K562 (cell line): ENCODE results near the gene EPB41L2. TPM values are rescaled to one million over a fixed set of nuclear protein-coding genes. Genes with fewer than 3 reads are reported as not detected.

Experiments used
- ATAC-seq: fragments of 200-7000 bp; cut with Tn5 transposase; 3 replicates; pipeline ENCODE4 v1.9.1; 2020; ENCODE audit warnings: moderate library complexity
- BruUV-seq: library from RNA; stranded (reverse); fragments of 400-500 nt; replicated peaks from 2 replicates; lab custom pipeline; 2021; lab: Mats Ljungman, UMichigan
- CTCF ChIA-PET: fragments of 300-600 bp; formaldehyde crosslinking; extraction: SDS; loops from one replicate; lab custom pipeline; 2021; ENCODE audit warnings: low intra/inter-chr PET ratio; lab: Yijun Ruan, JAX
- POLR2A ChIA-PET: fragments of 300-600, 350-650 bp; sonication (Branson Sonifier 250); formaldehyde crosslinking; extraction: SDS; loops from one replicate; lab custom pipeline; 2021; ENCODE audit warnings: antibody characterized with exemption, inconsistent platforms; lab: Yijun Ruan, JAX
- DNase-seq, 4 experiments: peaks; one replicate each; pipeline versions ENCODE4 v3.0.0 to v3.0.0-alpha.2; 2011 to 2018; ENCODE audit warnings: low spot score in 3 of 4, mixed read lengths in 3 of 4; ENCODE audit errors: extremely low read depth in 1 of 4
- FAIRE-seq: peaks from 2 replicates; lab custom pipeline; 2011; peaks lifted over from hg19 to GRCh38; lab: Jason Lieb, UNC
- H2AFZ ChIP-seq: 2 replicates; pipeline ENCODE4 v1.6.0; 2011; ENCODE audit warnings: low read depth, low read length, control low read depth, inconsistent platforms
- H3K27ac ChIP-seq: fragments of 200-600 bp; 3 replicates; pipeline ENCODE4 v1.8.0; 2011; ENCODE audit warnings: low read depth, mild to moderate bottlenecking, control low read depth, inconsistent platforms, low read length, moderate library complexity, mixed read lengths; ENCODE audit errors: extremely low read depth
- H3K27me3 ChIP-seq, 2 experiments: fragments of 300-600 bp in 1 of 2; 2 replicates in 1 of 2; 3 replicates in 1 of 2; pipeline versions ENCODE4 v1.6.0 to v1.8.0; 2011; ENCODE audit warnings: inconsistent platforms in 2 of 2, low read length in 2 of 2, mild to moderate bottlenecking in 1 of 2, mixed read lengths in 1 of 2, moderate library complexity in 1 of 2; ENCODE audit not compliant: control insufficient read depth in 2 of 2, insufficient read depth in 2 of 2
- H3K36me3 ChIP-seq: fragments of 300-600 bp; 3 replicates; pipeline ENCODE4 v1.8.0; 2011; ENCODE audit warnings: mild to moderate bottlenecking, low read length, inconsistent platforms; ENCODE audit not compliant: control insufficient read depth, insufficient read depth
- H3K4me1 ChIP-seq, 2 experiments: fragments of 200-600 bp in 1 of 2; replicated peaks in 1 of 2; 2 replicates in 1 of 2; 3 replicates in 1 of 2; pipeline versions ENCODE4 v1.5.1 to v1.8.0; 2011; ENCODE audit warnings: inconsistent platforms in 2 of 2, low read length in 2 of 2, mild to moderate bottlenecking in 1 of 2, mixed read lengths in 1 of 2, moderate library complexity in 1 of 2; ENCODE audit not compliant: control insufficient read depth in 2 of 2, insufficient read depth in 2 of 2
- H3K4me2 ChIP-seq: 2 replicates; pipeline ENCODE4 v1.6.1; 2011; ENCODE audit warnings: low read length, control low read depth, inconsistent platforms, mixed read lengths; ENCODE audit not compliant: insufficient read depth
- H3K4me3 ChIP-seq: fragments of 200-600 bp; sonication (generic), shearing (Covaris generic); 2 replicates; pipeline ENCODE4 v1.5.1; 2016; ENCODE audit warnings: control low read depth, inconsistent platforms
- H3K79me2 ChIP-seq: fragments of 200-600 bp; 3 replicates; pipeline ENCODE4 v1.8.0; 2011; ENCODE audit warnings: low read length, inconsistent platforms; ENCODE audit not compliant: control insufficient read depth, insufficient read depth
- H3K9ac ChIP-seq, 2 experiments: 2 replicates each; pipeline versions ENCODE4 v1.6.0 to v1.6.1; 2011; ENCODE audit warnings: low read depth in 2 of 2, low read length in 2 of 2, control low read depth in 1 of 2, inconsistent platforms in 1 of 2, mild to moderate bottlenecking in 1 of 2, mixed read lengths in 1 of 2; ENCODE audit not compliant: insufficient read depth in 1 of 2
- H3K9me1 ChIP-seq: one replicate; pipeline ENCODE4 v1.6.0; 2011; ENCODE audit warnings: inconsistent platforms, mild to moderate bottlenecking, low read length, moderate library complexity; ENCODE audit not compliant: control insufficient read depth, insufficient read depth
- H3K9me3 ChIP-seq: replicated peaks from 2 replicates; pipeline ENCODE4 v1.5.1; 2011; ENCODE audit warnings: low read depth, low read length, inconsistent platforms; ENCODE audit not compliant: control insufficient read depth, insufficient read depth
- H4K20me1 ChIP-seq: replicated peaks from 2 replicates; pipeline ENCODE4 v1.6.1; 2011; ENCODE audit warnings: low read length, inconsistent platforms, mixed read lengths; ENCODE audit not compliant: control insufficient read depth, insufficient read depth
- ARID1B ChIP-seq: fragments of 450-650 bp; IDR thresholded peaks from 2 replicates; pipeline ENCODE4 v1.6.1; 2016; ENCODE audit warnings: antibody characterized with exemption, mild to moderate bottlenecking, inconsistent platforms
- BHLHE40 ChIP-seq: IDR thresholded peaks from 2 replicates; pipeline ENCODE4 v1.6.1; 2011; ENCODE audit warnings: low read length, improper control_type of control experiment
- CBFA2T2 ChIP-seq: fragments of 450-650 bp; conservative IDR thresholded peaks from 2 replicates; pipeline ENCODE4 v1.6.1; 2017; ENCODE audit warnings: mild to moderate bottlenecking
- CBFA2T3 ChIP-seq: fragments of 450-650 bp; IDR thresholded peaks from 2 replicates; pipeline ENCODE4 v1.6.1; 2017
- CEBPB ChIP-seq: fragments of 450-650 bp; IDR thresholded peaks from 2 replicates; pipeline ENCODE4 v1.6.1; 2016; ENCODE audit warnings: missing genetic modification characterization, missing compliant biosample characterization
- CXXC5 ChIP-seq: fragments of 250-450 bp; sonication (Bioruptor Pico); IDR thresholded peaks from 2 replicates; pipeline ENCODE4 v1.8.0; 2022; ENCODE audit warnings: inconsistent platforms, mild to moderate bottlenecking, moderate library complexity
- DPF2 ChIP-seq: fragments of 450-650 bp; IDR thresholded peaks from 2 replicates; pipeline ENCODE4 v1.6.1; 2016
- FOXM1 ChIP-seq, 2 experiments: fragments of 450-650 bp in 1 of 2; sonication (generic) in 1 of 2; formaldehyde crosslinking in 1 of 2; IDR thresholded peaks; 2 replicates each; pipeline versions ENCODE4 v1.6.1 to v1.9.0; 2017 to 2022; ENCODE audit warnings: low read depth in 2 of 2, mild to moderate bottlenecking in 2 of 2, missing genetic modification reagents in 1 of 2, moderate library complexity in 1 of 2
- JUND ChIP-seq, 2 experiments: IDR thresholded peaks; 2 replicates in 1 of 2; 3 replicates in 1 of 2; pipeline ENCODE4 v1.6.1; 2011; ENCODE audit warnings: borderline replicate concordance in 2 of 2, low read depth in 2 of 2, low read length in 2 of 2, improper control_type of control experiment in 1 of 2, missing biosample characterization in 1 of 2, missing genetic modification characterization in 1 of 2, missing genetic modification reagents in 1 of 2
- KAT8 ChIP-seq: fragments of 450-650 bp; IDR thresholded peaks from 2 replicates; pipeline ENCODE4 v1.6.1; 2016; ENCODE audit warnings: low read depth, mild to moderate bottlenecking
- MAZ ChIP-seq, 2 experiments: fragments of 450-650 bp in 1 of 2; sonication (generic) in 1 of 2; formaldehyde crosslinking; IDR thresholded peaks in 1 of 2; conservative IDR thresholded peaks in 1 of 2; 2 replicates each; pipeline versions ENCODE4 v1.4.0 to v1.5.0; 2020; ENCODE audit warnings: mild to moderate bottlenecking in 1 of 2, missing genetic modification reagents in 1 of 2
- NFIC ChIP-seq: fragments of 450-650 bp; IDR thresholded peaks from 2 replicates; pipeline ENCODE4 v1.6.1; 2017; ENCODE audit warnings: mild to moderate bottlenecking, inconsistent platforms
- PHB2 ChIP-seq: fragments of 450-650 bp; IDR thresholded peaks from 2 replicates; pipeline ENCODE4 v1.6.1; 2017; ENCODE audit warnings: low read depth
- POLR2AphosphoS5 ChIP-seq: IDR thresholded peaks from 2 replicates; pipeline ENCODE4 v1.6.1; 2011; ENCODE audit warnings: mild to moderate bottlenecking, low read depth, low read length, moderate library complexity; ENCODE audit not compliant: control insufficient read depth, insufficient read depth
- SMARCA4 ChIP-seq: fragments of 450-650 bp; IDR thresholded peaks from 2 replicates; pipeline ENCODE4 v1.6.1; 2016
- SMARCE1 ChIP-seq: fragments of 450-650 bp; IDR thresholded peaks from 2 replicates; pipeline ENCODE4 v1.7.1; 2016; ENCODE audit warnings: mild to moderate bottlenecking
- SOX6 ChIP-seq: fragments of 450-650 bp; IDR thresholded peaks from 2 replicates; pipeline ENCODE4 v1.6.1; 2014; ENCODE audit warnings: mild to moderate bottlenecking
- STAT5A ChIP-seq: IDR thresholded peaks from 2 replicates; pipeline ENCODE4 v1.6.1; 2012; ENCODE audit warnings: low read length, inconsistent platforms, borderline replicate concordance
- TAL1 ChIP-seq: fragments of 450-650 bp; IDR thresholded peaks from 2 replicates; pipeline ENCODE4 v1.6.1; 2016; ENCODE audit warnings: mild to moderate bottlenecking
- ZNF24 ChIP-seq: fragments of 450-650 bp; IDR thresholded peaks from 2 replicates; pipeline ENCODE4 v1.6.1; 2016
- ZNF408 ChIP-seq: fragments of 250-450 bp; sonication (Bioruptor Pico); IDR thresholded peaks from 2 replicates; pipeline ENCODE4 v1.4.0; 2020; ENCODE audit warnings: low read depth, mild to moderate bottlenecking, moderate library complexity
- ZSCAN29 ChIP-seq: fragments of 450-650 bp; IDR thresholded peaks from 2 replicates; pipeline ENCODE4 v1.6.1; 2017
- WGBS: fragments of 100-300 bp; shearing (Covaris generic); methylation state at CpG from one replicate; pipeline ENCODE4 v1.1.6; 2016; ENCODE audit warnings: low coverage, mixed read lengths; ENCODE audit not compliant: insufficient coverage; ENCODE audit errors: missing lambda C conversion rate; 5-methylcytosine and 5-hydroxymethylcytosine counted together
- in situ Hi-C: fragments of 300-500 bp; cut with MboI; formaldehyde crosslinking; loops from 4 replicates; pipeline ENCODE4 v1.15.0; 2018; ENCODE audit warnings: inconsistent platforms, mixed read lengths
- intact Hi-C: fragments of 100-400 bp; cut with micrococcal nuclease; formaldehyde crosslinking; loops from 2 replicates; pipeline ENCODE4 v1.14.2; 2022
- polyA plus RNA-seq, 8 experiments: library from polyadenylated mRNA; depleted of rRNA in 4 of 8; stranded (reverse) in 5 of 8; unstranded in 3 of 8; fragments of >200 nt; fragmentation: Nextera tagmentation in 2 of 8; fragmentation: Illumina TruSeq in 1 of 8; extraction: Ambion mirVana in 2 of 8; extraction: Trizol in 1 of 8; gene quantifications; 2 replicates each; pipeline versions ENCODE4 v1.2.1 to v1.2.3, GENCODE V29; 2011 to 2014; ENCODE audit warnings: inconsistent platforms in 1 of 8, missing spikeins in 1 of 8
- total RNA-seq, 7 experiments: library from RNA; depleted of rRNA in 6 of 7; stranded (reverse); fragments of >200 nt in 6 of 7; fragmentation: Illumina TruSeq in 2 of 7; extraction: Trizol in 2 of 7; gene quantifications; 2 replicates each; pipeline versions ENCODE4 v1.2.1 to v1.2.3, GENCODE V29; 2011 to 2021; ENCODE audit warnings: low replicate concordance in 1 of 7
- TF ChIP-seq, protein P1 (sequence below): fragments of 250-450 bp; sonication (Bioruptor Pico); IDR thresholded peaks from 2 replicates; pipeline ENCODE4 v1.8.0; 2021; ENCODE audit warnings: borderline replicate concordance, mild to moderate bottlenecking, moderate library complexity; ENCODE audit not compliant: poor library complexity, severe bottlenecking
- TF ChIP-seq, protein P2 (sequence below): fragments of 450-650 bp; formaldehyde crosslinking; IDR thresholded peaks from 2 replicates; pipeline ENCODE4 v1.4.0; 2020; ENCODE audit warnings: mild to moderate bottlenecking, moderate library complexity

Gene EPB41L2
- total and polyA plus RNA-seq, 9 of the 15 experiments (the other 6 are each of a cell fraction or from before 2014, with no cell fraction given), result 5.1 to 53.6 (median 25.0) TPM

DNA sequence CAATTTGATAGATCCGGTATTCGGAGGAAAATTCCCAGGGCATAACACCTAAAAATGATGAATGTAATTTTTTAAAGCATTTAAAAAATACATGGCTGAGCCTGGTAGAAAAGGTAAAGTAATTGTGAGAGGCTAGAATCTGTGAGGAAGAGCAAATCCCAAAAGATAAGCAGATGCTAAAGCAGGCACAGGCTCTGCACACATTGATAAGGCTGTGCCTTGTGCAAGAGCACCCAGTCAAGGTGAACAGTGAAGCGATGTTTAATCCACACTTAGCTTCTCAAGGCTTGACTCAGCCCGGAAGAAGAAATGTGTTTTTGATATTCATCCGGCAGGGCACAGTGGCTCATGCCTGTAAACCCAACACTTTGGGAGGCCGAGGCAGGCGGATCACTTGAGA, 5.1 kb upstream of the EPB41L2 start:
- FAIRE-seq, result peak; percentile 74
- peak overlapping the region; percentile 27 for H3K4me2 ChIP-seq
- H2AFZ ChIP-seq, result peak overlapping the region; percentile 57
- intact Hi-C loops (no loop called here), in situ Hi-C loops (no loop called here)
- BruUV-seq, result no TSS peak
- POLR2A ChIA-PET, result interaction anchor here (0.9 to 1.2 kb wide), 2 partner anchors 10 to 268 kb away, joined by 3 read pairs; no protein-coding TSS in a partner anchor
- WGBS, result 2% methylated on average over 7 of the region's 7 CpGs
- CTCF ChIA-PET, result no interaction called here
- no peaks in the 10 kb centered on the region for H3K9me1 ChIP-seq
- H3K36me3 ChIP-seq, result no peaks in the 10 kb centered on the region
- H3K79me2 ChIP-seq, result no peaks in the 10 kb centered on the region
- peak; percentile 42 to 77 (median 56) for DNase-seq
- H3K9me3 ChIP-seq, result no peaks in the 10 kb centered on the region
- no peak overlapping the region for H3K4me3 ChIP-seq
- H3K4me1 ChIP-seq, result peaks cover 3 to 4% of the 10 kb centered on the region in 2 experiments; a peak in 3 of 5 replicates
- no peaks in the 10 kb centered on the region for H4K20me1 ChIP-seq
- H3K9ac ChIP-seq, result no peak overlapping the region
- 0 out of 3 replicates have a peak overlapping the region, but pooled peaks have one; percentile 18 for H3K27ac ChIP-seq
- H3K27me3 ChIP-seq, result no peaks in the 10 kb centered on the region
- ATAC-seq, result peak; percentile 87
- TF ChIP-seq, protein P1, sequence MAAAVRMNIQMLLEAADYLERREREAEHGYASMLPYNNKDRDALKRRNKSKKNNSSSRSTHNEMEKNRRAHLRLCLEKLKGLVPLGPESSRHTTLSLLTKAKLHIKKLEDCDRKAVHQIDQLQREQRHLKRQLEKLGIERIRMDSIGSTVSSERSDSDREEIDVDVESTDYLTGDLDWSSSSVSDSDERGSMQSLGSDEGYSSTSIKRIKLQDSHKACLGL (CRISPR knock-in tag), result no peak
- TF ChIP-seq CBFA2T3 (peak; percentile 95), KAT8 (no peak), ZNF408 (CRISPR knock-in tag) (no peak), BHLHE40 (peak; percentile 41; the same call in 1 of the 2 replicates), NFIC (peak; percentile 74), CEBPB (peak; percentile 92), MAZ (CRISPR knock-in tag; conservative IDR thresholded peaks at IDR 0.05 in 1 of 2, IDR thresholded peaks at IDR 0.05 in 1 of 2) (no peak), TAL1 (peak; percentile 90), CXXC5 (CRISPR knock-in tag) (peak; percentile 36; the same call in 1 of the 2 replicates), DPF2 (peak; percentile 85), PHB2 (0 out of 2 replicates have a peak, but pooled peaks have one; percentile 16), SMARCE1 (peak; percentile 68; the same call in 1 of the 2 replicates), ZNF24 (0 out of 2 replicates have a peak, but pooled peaks have one; percentile 41), SMARCA4 (peak; percentile 85), FOXM1 (IDR thresholded peaks at IDR 0.05; ENCODE audit: low read depth) (peak; percentile 68), FOXM1 (CRISPR knock-in tag; IDR thresholded peaks at IDR 0.05; ENCODE audit: low read depth) (no peak), CBFA2T2 (peak; percentile 91), SOX6 (peak; percentile 78), ZSCAN29 (no peak), STAT5A (peak; percentile 76), POLR2AphosphoS5 (peak; percentile 82), JUND (IDR thresholded peaks at IDR 0.05; ENCODE audit: borderline replicate concordance, low read depth, low read length) (peak; percentile 50; the same call in 1 of the 2 replicates), JUND (tag; IDR thresholded peaks at IDR 0.05; ENCODE audit: borderline replicate concordance, low read depth, low read length) (no peak; the same call in 2 of the 3 replicates), ARID1B (peak; percentile 93)
- TF ChIP-seq, protein P2, sequence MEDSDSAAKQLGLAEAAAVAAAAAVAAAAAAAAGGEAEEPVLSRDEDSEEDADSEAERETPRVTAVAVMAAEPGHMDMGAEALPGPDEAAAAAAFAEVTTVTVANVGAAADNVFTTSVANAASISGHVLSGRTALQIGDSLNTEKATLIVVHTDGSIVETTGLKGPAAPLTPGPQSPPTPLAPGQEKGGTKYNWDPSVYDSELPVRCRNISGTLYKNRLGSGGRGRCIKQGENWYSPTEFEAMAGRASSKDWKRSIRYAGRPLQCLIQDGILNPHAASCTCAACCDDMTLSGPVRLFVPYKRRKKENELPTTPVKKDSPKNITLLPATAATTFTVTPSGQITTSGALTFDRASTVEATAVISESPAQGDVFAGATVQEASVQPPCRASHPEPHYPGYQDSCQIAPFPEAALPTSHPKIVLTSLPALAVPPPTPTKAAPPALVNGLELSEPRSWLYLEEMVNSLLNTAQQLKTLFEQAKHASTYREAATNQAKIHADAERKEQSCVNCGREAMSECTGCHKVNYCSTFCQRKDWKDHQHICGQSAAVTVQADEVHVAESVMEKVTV (CRISPR knock-in tag), result no peak
